Measurements from ENCODE around the gene WDR86.

Gene WDR86

GRCh38 chr7:151334628-151335027, 75.2 kb downstream of the WDR86 start:
- intact Hi-C loops (cut with micrococcal nuclease), result no loop called here
- H3K36me3 Mint-ChIP-seq (ENCODE audit: low read depth), result no peaks in the 10 kb centered on the region
- no peak overlapping the region for H3K4me3 Mint-ChIP-seq
- peaks cover 32% of the 10 kb centered on the region for H3K4me1 Mint-ChIP-seq (ENCODE audit: low read depth)
- H3K9me3 Mint-ChIP-seq, result no peaks in the 10 kb centered on the region
- peaks cover 2% of the 10 kb centered on the region for H3K27me3 Mint-ChIP-seq
- H3K27ac Mint-ChIP-seq, result no peak overlapping the region

Data from dendritic cell treated with granulocyte-macrophage colony-stimulating factor and Interleukin-4, amounts not matched to agents 40 ng/mL and 50 ng/mL, for 4 days (primary cell).